Stomach (tissue), 9 donors: ENCODE data around the gene AKAP13. TPM values are rescaled to one million over a fixed set of nuclear protein-coding genes. Genes with fewer than 3 reads are reported as not detected.
A peak's percentile ranks its signal among the peaks of the same experiment; 100 is the strongest.

Experiments used
- DNase-seq, 2 donors: peaks; one replicate each; pipeline versions ENCODE4 v3.0.0 to v3.0.0-alpha.2; 2013 to 2019
- H3K27ac ChIP-seq, 5 donors: fragments of 200-600 bp in 4 of 5; sonication (generic) in 4 of 5; one replicate each; pipeline ENCODE4 v1.5.1; 2013 to 2019; ENCODE audit warnings: mild to moderate bottlenecking in 1 of 5, moderate library complexity in 1 of 5
- H3K27me3 ChIP-seq, 3 donors: fragments of 200-600 bp; sonication (generic); one replicate each; pipeline ENCODE4 v1.5.1; 2017 to 2019; ENCODE audit warnings: mixed run types in 1 of 3
- H3K36me3 ChIP-seq, 4 donors: fragments of 200-600 bp; sonication (generic); 1 replicate in 3 of 4; 2 replicates in 1 of 4; pipeline ENCODE4 v1.5.1; 2016 to 2019
- H3K4me1 ChIP-seq, 4 donors: fragments of 200-600 bp; sonication (generic); one replicate each; pipeline ENCODE4 v1.5.1; 2016 to 2019
- H3K4me3 ChIP-seq, 4 donors: fragments of 200-600 bp; sonication (generic) in 3 of 4; one replicate each; pipeline ENCODE4 v1.5.1; 2016 to 2019; ENCODE audit warnings: mild to moderate bottlenecking in 1 of 4
- H3K9me3 ChIP-seq, 4 donors: fragments of 200-600 bp; sonication (generic); one replicate each; pipeline ENCODE4 v1.5.1; 2016 to 2019
- EP300 ChIP-seq: sonication (generic); formaldehyde crosslinking; IDR thresholded peaks from one replicate; pipeline ENCODE4 v1.6.1; 2017; ENCODE audit warnings: antibody characterized with exemption
- POLR2A ChIP-seq, 4 donors: fragments of 450-650 bp; IDR thresholded peaks; one replicate each; pipeline ENCODE4 v1.6.1; 2016; ENCODE audit warnings: antibody characterized with exemption in 4 of 4, control low read depth in 2 of 4, mild to moderate bottlenecking in 1 of 4, moderate library complexity in 1 of 4
- POLR2AphosphoS5 ChIP-seq, 3 donors: sonication (generic); formaldehyde crosslinking; IDR thresholded peaks; one replicate each; pipeline ENCODE4 v1.6.1; 2016; ENCODE audit warnings: antibody characterized with exemption in 3 of 3
- whole genome bisulfite sequencing, 5 donors: extraction: QIAGEN DNeasy Blood & Tissue Kit in 3 of 5; methylation state at CpG; one replicate each; pipeline versions ENCODE4 v1.1.5 to v1.1.7; 2013 to 2018; 5-methylcytosine and 5-hydroxymethylcytosine counted together
- intact Hi-C: fragments of 100-400 bp; cut with DNase I; formaldehyde crosslinking; loops from one replicate; pipeline ENCODE4 v1.15.1; 2023; ENCODE audit warnings: low total_unique reads
- polyA plus RNA-seq, 3 donors: library from polyadenylated mRNA; stranded (reverse); fragments of 200-250 nt; gene quantifications; one replicate each; pipeline ENCODE4 v1.2.3, GENCODE V29; 2013
- total RNA-seq, 5 donors: library from RNA; depleted of rRNA; stranded (reverse); fragments of >200 nt; gene quantifications; one replicate each; pipeline versions ENCODE4 v1.1.0 to v1.2.3, GENCODE V29; 2014 to 2016
- TF ChIP-seq, protein P1 (sequence below), 7 experiments: fragments of 450-650 bp in 4 of 7; fragments of 200-600 bp in 3 of 7; sonication (generic) in 3 of 7; IDR thresholded peaks; one replicate each; pipeline ENCODE4 v1.5.1; 2016 to 2019; ENCODE audit warnings: antibody characterized with exemption in 7 of 7, control low read depth in 2 of 7, mild to moderate bottlenecking in 1 of 7
- donor health status: healthy with polysubstance abuse.
- donor health status: Bipolar disorder and iron deficiency.
- donor health status: healthy.

AKAP13 gene
- total and polyA plus RNA-seq, 8 donors, result 33.1 to 395 (median 138) TPM

DNA sequence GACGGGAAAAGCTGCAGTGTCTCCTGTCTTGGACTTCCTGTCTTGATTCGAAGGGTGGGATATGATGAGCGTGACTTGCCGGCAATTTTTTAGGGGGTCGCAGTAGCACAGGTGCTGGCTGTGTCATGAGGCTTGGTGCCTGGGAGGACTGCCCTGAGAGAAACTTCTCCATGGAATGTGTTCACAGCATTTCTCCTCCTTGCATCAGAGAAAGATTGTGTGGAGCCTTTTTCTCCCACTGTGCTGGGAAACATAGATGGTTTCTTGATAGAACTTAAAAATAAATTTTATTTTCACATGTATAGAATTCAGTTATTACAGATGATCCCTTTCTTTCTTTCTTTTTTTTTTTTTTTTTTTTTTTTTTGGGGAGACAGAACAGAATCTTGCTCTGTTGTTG lies 292.9 kb downstream of the AKAP13 start:
- H3K27me3 ChIP-seq, result no peaks in the 10 kb centered on the region
- H3K4me3 ChIP-seq, result no peak overlapping the region
- intact Hi-C loops, result no loop called here
- TF ChIP-seq EP300 (no peak), POLR2AphosphoS5 (IDR thresholded peaks at IDR 0.05) (no peak), POLR2A (IDR thresholded peaks at IDR 0.05) (no peak)
- TF ChIP-seq, protein P1, sequence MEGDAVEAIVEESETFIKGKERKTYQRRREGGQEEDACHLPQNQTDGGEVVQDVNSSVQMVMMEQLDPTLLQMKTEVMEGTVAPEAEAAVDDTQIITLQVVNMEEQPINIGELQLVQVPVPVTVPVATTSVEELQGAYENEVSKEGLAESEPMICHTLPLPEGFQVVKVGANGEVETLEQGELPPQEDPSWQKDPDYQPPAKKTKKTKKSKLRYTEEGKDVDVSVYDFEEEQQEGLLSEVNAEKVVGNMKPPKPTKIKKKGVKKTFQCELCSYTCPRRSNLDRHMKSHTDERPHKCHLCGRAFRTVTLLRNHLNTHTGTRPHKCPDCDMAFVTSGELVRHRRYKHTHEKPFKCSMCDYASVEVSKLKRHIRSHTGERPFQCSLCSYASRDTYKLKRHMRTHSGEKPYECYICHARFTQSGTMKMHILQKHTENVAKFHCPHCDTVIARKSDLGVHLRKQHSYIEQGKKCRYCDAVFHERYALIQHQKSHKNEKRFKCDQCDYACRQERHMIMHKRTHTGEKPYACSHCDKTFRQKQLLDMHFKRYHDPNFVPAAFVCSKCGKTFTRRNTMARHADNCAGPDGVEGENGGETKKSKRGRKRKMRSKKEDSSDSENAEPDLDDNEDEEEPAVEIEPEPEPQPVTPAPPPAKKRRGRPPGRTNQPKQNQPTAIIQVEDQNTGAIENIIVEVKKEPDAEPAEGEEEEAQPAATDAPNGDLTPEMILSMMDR (IDR thresholded peaks at IDR 0.05), result no peak
- no peak for DNase-seq
- H3K36me3 ChIP-seq, result peaks cover 15 to 99% (median 89%) of the 10 kb centered on the region in 4 donors
- peaks cover 8 to 34% (median 17%) of the 10 kb centered on the region in 4 donors for H3K4me1 ChIP-seq
- no peaks in the 10 kb centered on the region for H3K9me3 ChIP-seq
- H3K27ac ChIP-seq, result peak overlapping the region in 3 of 5 donors; percentile 55 to 85 (median 73)
- WGBS, 5 donors, result 80 to 94% (median 88%) methylated on average over 5 of the region's 5 CpGs

DNA sequence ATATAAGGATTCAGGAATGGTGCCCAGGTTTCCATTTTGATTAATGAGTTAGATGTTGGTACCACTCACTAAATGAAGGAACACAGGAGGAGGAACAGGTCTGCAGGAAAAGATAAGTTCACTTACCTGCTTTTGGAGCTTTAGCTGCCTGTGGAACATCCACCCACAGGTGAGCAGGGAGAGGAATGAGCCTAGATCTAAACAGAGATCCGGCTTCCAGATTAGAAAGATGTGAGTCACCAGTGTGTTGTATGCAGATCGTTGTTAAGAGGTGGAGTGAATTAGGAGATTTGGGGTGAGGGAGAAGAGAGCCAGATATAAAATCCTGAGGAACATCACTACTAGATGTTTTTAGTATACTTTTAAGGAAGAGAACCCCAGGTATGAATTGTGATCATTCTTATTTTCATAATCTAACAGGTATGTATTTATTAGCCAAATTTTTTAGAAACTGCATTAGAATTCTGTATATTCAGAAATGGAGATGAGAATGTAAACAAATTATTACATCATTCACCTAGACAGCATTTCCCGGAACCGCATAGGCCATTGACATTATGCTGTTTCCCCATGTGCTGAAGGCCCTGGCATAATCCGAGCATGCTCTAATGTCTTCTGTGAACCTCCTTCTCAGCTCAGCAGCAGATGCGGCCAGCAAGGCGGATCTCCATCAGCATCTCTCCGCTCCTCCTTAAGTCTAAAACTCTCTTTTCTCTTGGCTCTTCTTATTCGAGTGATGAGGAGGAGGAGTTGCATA lies 296.1 kb downstream of the AKAP13 start:
- Histone ChIP-seq H3K27ac (no peak overlapping the region), H3K4me3 (no peak overlapping the region), H3K4me1 (peaks cover 7 to 26% (median 12%) of the 10 kb centered on the region in 4 donors), H3K36me3 (peaks cover 7 to 98% (median 89%) of the 10 kb centered on the region in 4 donors), H3K27me3 (no peaks in the 10 kb centered on the region), H3K9me3 (no peaks in the 10 kb centered on the region)
- TF ChIP-seq POLR2A (IDR thresholded peaks at IDR 0.05) (no peak), POLR2AphosphoS5 (IDR thresholded peaks at IDR 0.05) (no peak), EP300 (no peak)
- TF ChIP-seq, protein P1 (IDR thresholded peaks at IDR 0.05), result no peak
- intact Hi-C loops, result no loop called here
- WGBS, 5 donors, result 79 to 85% (median 83%) methylated on average over 9 of the region's 9 CpGs
- no peak for DNase-seq

DNA sequence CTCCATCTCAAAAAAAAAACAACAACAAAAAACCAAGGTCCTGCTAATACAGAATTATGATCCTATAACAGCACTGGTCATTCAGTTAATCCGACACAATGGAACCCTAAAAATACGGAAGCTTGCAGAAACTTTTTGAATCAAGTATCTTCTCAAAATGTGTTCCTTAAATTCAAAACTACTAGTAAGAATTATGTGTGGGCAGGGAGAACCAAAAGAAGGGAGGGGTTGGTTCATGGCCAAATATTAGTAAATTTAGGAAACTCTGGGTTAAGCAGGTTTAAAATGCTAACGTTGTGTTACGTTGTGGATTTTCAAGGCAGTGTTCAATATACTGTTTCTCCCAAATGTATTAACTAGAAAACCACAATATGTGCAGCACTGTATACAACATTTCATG lies 298.8 kb downstream of the AKAP13 start:
- intact Hi-C loops, result no loop called here
- Histone ChIP-seq H3K27me3 (no peaks in the 10 kb centered on the region), H3K36me3 (peaks cover 22 to 98% (median 90%) of the 10 kb centered on the region in 4 donors), H3K4me3 (no peak overlapping the region), H3K4me1 (peaks cover 0 to 7% (median 2%) of the 10 kb centered on the region in 4 donors), H3K9me3 (no peaks in the 10 kb centered on the region), H3K27ac (no peak overlapping the region)
- no peak for DNase-seq
- 86 to 96% (median 89%) methylated on average over 4 of the region's 4 CpGs for WGBS, 5 donors
- TF ChIP-seq EP300, result no peak
- TF ChIP-seq, protein P1 (IDR thresholded peaks at IDR 0.05), result no peak
- no peak for TF ChIP-seq POLR2A (IDR thresholded peaks at IDR 0.05)
- TF ChIP-seq POLR2AphosphoS5 (IDR thresholded peaks at IDR 0.05), result no peak

DNA sequence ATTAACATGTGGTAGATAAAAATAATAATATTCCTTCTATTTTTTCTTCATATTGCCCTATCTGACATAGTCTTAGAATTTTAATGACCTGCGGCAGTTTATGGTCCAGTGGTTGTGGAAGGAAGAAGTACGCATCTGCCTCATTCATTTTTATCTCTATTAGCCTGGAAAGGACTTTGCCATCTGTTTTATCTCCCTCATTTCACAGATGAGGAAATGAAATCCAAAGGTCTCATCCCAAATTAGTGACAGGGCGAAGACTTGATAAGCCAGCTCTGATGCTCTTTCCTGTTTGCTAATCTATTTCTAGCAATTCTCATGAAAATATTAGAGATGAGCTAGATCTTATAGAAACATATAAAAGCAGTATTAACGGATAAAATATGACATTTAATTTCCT lies 301.0 kb downstream of the AKAP13 start:
- H3K4me3 ChIP-seq, result no peak overlapping the region
- no peaks in the 10 kb centered on the region for H3K27me3 ChIP-seq
- H3K9me3 ChIP-seq, result no peaks in the 10 kb centered on the region
- peaks cover 0 to 14% (median 5%) of the 10 kb centered on the region in 4 donors for H3K4me1 ChIP-seq
- 86 to 93% (median 88%) methylated on average over 4 of the region's 4 CpGs for WGBS, 5 donors
- TF ChIP-seq POLR2AphosphoS5 (IDR thresholded peaks at IDR 0.05), result no peak
- TF ChIP-seq, protein P1 (IDR thresholded peaks at IDR 0.05), result no peak
- TF ChIP-seq EP300, result no peak
- H3K36me3 ChIP-seq, result peaks cover 35 to 98% (median 96%) of the 10 kb centered on the region in 4 donors
- no peak for DNase-seq
- intact Hi-C loops, result no loop called here
- H3K27ac ChIP-seq, result no peak overlapping the region
